Psoas muscle (tissue), 8 donors: Measurements from ENCODE around the gene SUCNR1. TPM values are rescaled to one million over a fixed set of nuclear protein-coding genes. Genes with fewer than 3 reads are reported as not detected.

Source experiments
- ATAC-seq, 4 donors: fragments of 200-7000 bp; cut with Tn5 transposase; one replicate each; pipeline ENCODE4 v1.9.1; 2020; ENCODE audit warnings: moderate library complexity in 3 of 4, mild to moderate bottlenecking in 2 of 4
- DNase-seq, 2 donors: peaks; one replicate each; pipeline ENCODE4 v3.0.0-alpha.2; 2020
- H3K27ac ChIP-seq: fragments of 200-600 bp; one replicate; pipeline ENCODE4 v1.8.0; 2022
- H3K27me3 ChIP-seq, 3 donors: fragments of 200-600 bp in 1 of 3; one replicate each; pipeline versions ENCODE4 v1.6.1 to v1.8.0; 2013 to 2022; ENCODE audit warnings: low read length in 2 of 3, mild to moderate bottlenecking in 2 of 3, moderate library complexity in 1 of 3; ENCODE audit not compliant: insufficient read depth in 3 of 3
- H3K36me3 ChIP-seq, 2 donors: fragments of 200-600 bp in 1 of 2; one replicate each; pipeline versions ENCODE4 v1.6.1 to v1.8.0; 2013 to 2022; ENCODE audit warnings: low read depth in 1 of 2, mild to moderate bottlenecking in 1 of 2, moderate library complexity in 1 of 2; ENCODE audit not compliant: insufficient read depth in 1 of 2
- H3K4me1 ChIP-seq: fragments of 200-600 bp; one replicate; pipeline ENCODE4 v1.8.0; 2022
- H3K4me3 ChIP-seq: fragments of 200-600 bp; one replicate; pipeline ENCODE4 v1.8.0; 2022; ENCODE audit warnings: mild to moderate bottlenecking
- H3K9me3 ChIP-seq: fragments of 200-600 bp; one replicate; pipeline ENCODE4 v1.8.0; 2022
- CTCF ChIP-seq: fragments of 200-600 bp; IDR thresholded peaks from one replicate; pipeline ENCODE4 v1.8.0; 2022; ENCODE audit warnings: antibody characterized with exemption
- WGBS, 3 donors: extraction: QIAGEN DNeasy Blood & Tissue Kit; methylation state at CpG; one replicate each; pipeline versions ENCODE4 v1.1.6 to v1.1.7; 2013; 5-methylcytosine and 5-hydroxymethylcytosine counted together
- intact Hi-C, 2 donors: fragments of 100-400 bp; cut with DNase I; formaldehyde crosslinking; loops; one replicate each; pipeline versions ENCODE4 v1.11.0 to v1.14.2; 2022
- polyA plus RNA-seq, 3 donors: library from polyadenylated mRNA; stranded (reverse); fragments of 200-250 nt; gene quantifications; one replicate each; pipeline ENCODE4 v1.2.3, GENCODE V29; 2013
- total RNA-seq, 4 donors: library from RNA; stranded (reverse); fragmentation: NEBNext Ultra II Directional in 2 of 4; extraction: Animal tissue kit (Norgen Biotek cat#: 25700) in 2 of 4; gene quantifications; one replicate each; pipeline versions ENCODE4 v1.2.1 to v1.2.4, GENCODE V29; 2021 to 2023
- donor health status: healthy with polysubstance abuse.
- donor health status: DM: no; HTN: no; CAD: no; lungs with moderate emphysema.
- donor health status: Bipolar disorder and iron deficiency.
- donor health status: healthy.
- donor health status: DM: yes; HTN: yes; CAD: no.
- donor health status: DM: no; HTN: no; CAD: no.
- donor health status: DM: no; HTN: no; CAD: no.
- donor health status: DM: yes; HTN: yes; CAD: no.

The SUCNR1 gene
- total and polyA plus RNA-seq, 7 donors: 0.01 to 0.32 (median 0.13) TPM; not detected in 2

- ATAC-seq (no peak), DNase-seq (no peak)
- Histone ChIP-seq H3K27me3 (peaks cover 0 to 1% (median 0%) of the 10 kb centered on the region in 3 donors), H3K4me1 (no peaks in the 10 kb centered on the region), H3K36me3 (no peaks in the 10 kb centered on the region), H3K9me3 (no peaks in the 10 kb centered on the region), H3K27ac (no peak overlapping the region), H3K4me3 (no peak overlapping the region)
- 60 to 82% (median 77%) methylated on average over 2 of the region's 2 CpGs for WGBS, 3 donors
- intact Hi-C loops: no loop called here
- no peak for TF ChIP-seq CTCF
These were observed 59.9 kb downstream of the SUCNR1 start for GRCh38 chr3:151933234-151933853.

Other genes starting within 250 kb of the SUCNR1 start
- gene AADACL2, start 139.7 kb upstream of the SUCNR1 start, total RNA-seq: not detected
- under 1 TPM in 1 of 3 donors, not detected in 2; 0.04 TPM for gene AADACL2, start 139.7 kb upstream of the SUCNR1 start, polyA plus RNA-seq
- under 1 TPM in 1 of 4 donors, not detected in 3; 0.71 TPM for gene AADAC, start 59.5 kb upstream of the SUCNR1 start, total RNA-seq
- under 1 TPM in 1 of 3 donors, not detected in 2; 0.14 TPM for gene AADAC, start 59.5 kb upstream of the SUCNR1 start, polyA plus RNA-seq